CD14-positive monocyte (primary cell): ENCODE data around the gene PTTG1IP. TPM values are rescaled to one million over a fixed set of nuclear protein-coding genes. Genes with fewer than 3 reads are reported as not detected.

Experiments
- DNase-seq, 3 donors: peaks; one replicate each; pipeline ENCODE4 v3.0.0-alpha.2; 2011 to 2022
- H2AFZ ChIP-seq: 2 replicates; pipeline ENCODE4 v1.6.0; 2012; ENCODE audit warnings: mild to moderate bottlenecking, low read depth, low read length, inconsistent platforms; ENCODE audit not compliant: insufficient read depth, poor library complexity, severe bottlenecking
- H3K27ac ChIP-seq, 2 donors: 1 replicate in 1 of 2; 2 replicates in 1 of 2; pipeline ENCODE4 v1.5.1; 2012 to 2013; ENCODE audit warnings: low read length in 2 of 2, control low read depth in 1 of 2, inconsistent platforms in 1 of 2, low read depth in 1 of 2, mild to moderate bottlenecking in 1 of 2
- H3K27me3 ChIP-seq, 2 donors: one replicate each; pipeline versions ENCODE4 v1.6.0 to v1.6.1; 2011 to 2013; ENCODE audit warnings: low read length in 2 of 2; ENCODE audit not compliant: control insufficient read depth in 2 of 2, insufficient read depth in 2 of 2
- H3K36me3 ChIP-seq, 2 donors: replicated peaks in 1 of 2; 1 replicate in 1 of 2; 2 replicates in 1 of 2; pipeline versions ENCODE4 v1.5.1 to v1.6.1; 2012 to 2013; ENCODE audit warnings: low read length in 2 of 2, control low read depth in 1 of 2, inconsistent platforms in 1 of 2, mild to moderate bottlenecking in 1 of 2; ENCODE audit not compliant: insufficient read depth in 2 of 2, control insufficient read depth in 1 of 2
- H3K4me1 ChIP-seq, 2 donors: 1 replicate in 1 of 2; 2 replicates in 1 of 2; pipeline versions ENCODE4 v1.5.1 to v1.6.1; 2012 to 2013; ENCODE audit warnings: low read length in 2 of 2, control low read depth in 1 of 2, inconsistent platforms in 1 of 2, mild to moderate bottlenecking in 1 of 2, moderate library complexity in 1 of 2; ENCODE audit not compliant: insufficient read depth in 2 of 2, control insufficient read depth in 1 of 2
- H3K4me2 ChIP-seq: replicated peaks from 2 replicates; pipeline ENCODE3; 2012; ENCODE audit warnings: low read length, moderate library complexity, mild to moderate bottlenecking; ENCODE audit not compliant: poor library complexity, severe bottlenecking; ENCODE audit errors: extremely low read depth
- H3K4me3 ChIP-seq, 3 experiments: fragments of 200-600 bp in 1 of 3; sonication (generic) in 1 of 3; replicated peaks in 1 of 3; 1 replicate in 2 of 3; 2 replicates in 1 of 3; pipeline ENCODE4 v1.5.1; 2011 to 2013; ENCODE audit warnings: low read length in 3 of 3, mild to moderate bottlenecking in 3 of 3, control low read depth in 2 of 3, low read depth in 2 of 3, inconsistent platforms in 1 of 3, moderate library complexity in 1 of 3
- H3K79me2 ChIP-seq: 2 replicates; pipeline ENCODE4 v1.6.0; 2012; ENCODE audit warnings: mild to moderate bottlenecking, control low read depth, inconsistent platforms, low read length, moderate library complexity; ENCODE audit not compliant: insufficient read depth
- H3K9ac ChIP-seq: 2 replicates; pipeline ENCODE4 v1.6.0; 2017; ENCODE audit warnings: low read length, mild to moderate bottlenecking; ENCODE audit not compliant: insufficient read depth, poor library complexity, severe bottlenecking
- H3K9me3 ChIP-seq, 2 donors: replicated peaks in 1 of 2; 1 replicate in 1 of 2; 2 replicates in 1 of 2; pipeline versions ENCODE4 v1.5.1 to v1.6.1; 2012 to 2013; ENCODE audit warnings: low read length in 2 of 2, control low read depth in 1 of 2; ENCODE audit not compliant: control insufficient read depth in 1 of 2, insufficient read depth in 1 of 2
- H4K20me1 ChIP-seq: 2 replicates; pipeline ENCODE4 v1.6.0; 2012; ENCODE audit warnings: mild to moderate bottlenecking, low read length, control low read depth, moderate library complexity; ENCODE audit not compliant: insufficient read depth
- H3K27ac Mint-ChIP-seq, 7 donors: one replicate each; pipeline ENCODE4 v1.8.0; 2020; ENCODE audit warnings: mild to moderate bottlenecking in 7 of 7, mixed read lengths in 7 of 7, moderate library complexity in 6 of 7, inconsistent platforms in 2 of 7
- H3K27me3 Mint-ChIP-seq, 3 donors: one replicate each; pipeline ENCODE4 v1.8.0; 2021 to 2022; ENCODE audit warnings: low read depth in 3 of 3, mild to moderate bottlenecking in 3 of 3, mixed read lengths in 3 of 3, moderate library complexity in 3 of 3, inconsistent platforms in 1 of 3
- H3K36me3 Mint-ChIP-seq, 2 donors: one replicate each; pipeline ENCODE4 v1.8.0; 2020; ENCODE audit warnings: mixed read lengths in 2 of 2, inconsistent platforms in 1 of 2, mild to moderate bottlenecking in 1 of 2
- H3K4me1 Mint-ChIP-seq: one replicate; pipeline ENCODE4 v1.8.0; 2020; ENCODE audit warnings: mild to moderate bottlenecking, mixed read lengths
- H3K4me3 Mint-ChIP-seq, 2 donors: one replicate each; pipeline ENCODE4 v1.8.0; 2020; ENCODE audit warnings: mild to moderate bottlenecking in 2 of 2, mixed read lengths in 2 of 2, moderate library complexity in 1 of 2
- H3K9me3 Mint-ChIP-seq, 7 donors: one replicate each; pipeline ENCODE4 v1.8.0; 2020 to 2022; ENCODE audit warnings: mixed read lengths in 7 of 7, mild to moderate bottlenecking in 6 of 7, moderate library complexity in 6 of 7, inconsistent platforms in 2 of 7
- WGBS: methylation state at CpG from one replicate; pipeline ENCODE4 v1.1.5; 2013; ENCODE audit warnings: missing lambda C conversion rate; ENCODE audit not compliant: insufficient coverage; 5-methylcytosine and 5-hydroxymethylcytosine counted together
- intact Hi-C, 2 donors: fragments of 100-400 bp; cut with micrococcal nuclease; formaldehyde crosslinking; loops; one replicate each; pipeline versions ENCODE4 v1.15.0 to v1.15.1; 2023
- polyA plus RNA-seq, 3 donors: library from polyadenylated mRNA; depleted of rRNA in 1 of 3; unstranded in 2 of 3; stranded (reverse) in 1 of 3; fragments of 300-500 nt in 2 of 3; fragments of >200 nt in 1 of 3; fragmentation: Illumina TruSeq in 2 of 3; gene quantifications; 1 replicate in 2 of 3; 2 replicates in 1 of 3; pipeline ENCODE4 v1.2.3, GENCODE V29; 2012 to 2021
- TF ChIP-seq, protein P1 (sequence below): fragments of 200-600 bp; IDR thresholded peaks from one replicate; pipeline ENCODE4 v1.8.0; 2022; ENCODE audit warnings: antibody characterized with exemption, mild to moderate bottlenecking

The PTTG1IP gene
- polyA plus RNA-seq, 3 donors: 118 to 238 (median 206) TPM

DNA sequence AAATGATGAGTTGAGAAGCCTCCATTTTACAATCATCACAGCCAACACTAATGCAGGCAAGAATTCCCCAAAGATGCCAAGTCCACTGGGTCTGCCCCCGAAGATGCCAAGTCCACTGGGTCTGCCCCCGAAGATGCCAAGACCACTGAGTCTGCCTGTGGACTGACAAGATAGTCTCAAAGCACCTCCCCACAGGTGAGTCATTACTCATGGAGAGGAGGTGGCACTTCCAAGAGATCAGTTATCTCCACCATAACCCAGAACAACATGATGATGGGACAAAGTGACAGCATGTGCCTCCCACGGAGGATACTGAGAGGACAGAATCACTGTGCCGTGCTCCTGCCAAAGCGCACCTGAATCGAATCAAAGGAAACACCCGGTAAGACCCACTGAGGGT lies 4.8 kb downstream of the PTTG1IP start:
- TF ChIP-seq, protein P1, sequence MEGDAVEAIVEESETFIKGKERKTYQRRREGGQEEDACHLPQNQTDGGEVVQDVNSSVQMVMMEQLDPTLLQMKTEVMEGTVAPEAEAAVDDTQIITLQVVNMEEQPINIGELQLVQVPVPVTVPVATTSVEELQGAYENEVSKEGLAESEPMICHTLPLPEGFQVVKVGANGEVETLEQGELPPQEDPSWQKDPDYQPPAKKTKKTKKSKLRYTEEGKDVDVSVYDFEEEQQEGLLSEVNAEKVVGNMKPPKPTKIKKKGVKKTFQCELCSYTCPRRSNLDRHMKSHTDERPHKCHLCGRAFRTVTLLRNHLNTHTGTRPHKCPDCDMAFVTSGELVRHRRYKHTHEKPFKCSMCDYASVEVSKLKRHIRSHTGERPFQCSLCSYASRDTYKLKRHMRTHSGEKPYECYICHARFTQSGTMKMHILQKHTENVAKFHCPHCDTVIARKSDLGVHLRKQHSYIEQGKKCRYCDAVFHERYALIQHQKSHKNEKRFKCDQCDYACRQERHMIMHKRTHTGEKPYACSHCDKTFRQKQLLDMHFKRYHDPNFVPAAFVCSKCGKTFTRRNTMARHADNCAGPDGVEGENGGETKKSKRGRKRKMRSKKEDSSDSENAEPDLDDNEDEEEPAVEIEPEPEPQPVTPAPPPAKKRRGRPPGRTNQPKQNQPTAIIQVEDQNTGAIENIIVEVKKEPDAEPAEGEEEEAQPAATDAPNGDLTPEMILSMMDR: no peak
- Histone ChIP-seq H3K4me2 (peak overlapping the region; percentile 17), H3K27me3 (no peaks in the 10 kb centered on the region), H3K27ac (peak overlapping the region; percentile 2 to 50), H2AFZ (no peak overlapping the region), H4K20me1 (peaks cover 94% of the 10 kb centered on the region), H3K9me3 (no peaks in the 10 kb centered on the region), H3K4me1 (peaks cover 77 to 80% of the 10 kb centered on the region in 2 donors), H3K9ac (no peak overlapping the region), H3K4me3 (peak overlapping the region in 1 of 3 experiments; percentile 26), H3K79me2 (peaks cover 98% of the 10 kb centered on the region), H3K36me3 (peaks cover 11 to 31% of the 10 kb centered on the region in 2 donors)
- DNase-seq: no peak
- intact Hi-C loops: loop anchor here in 1 of 2 donors (5.0 kb wide), 1 partner anchor 66 kb away; the partner anchor contains the start of gene UBE2G2
- Mint-ChIP-seq H3K36me3 (peaks cover 39 to 41% of the 10 kb centered on the region in 2 donors), H3K4me3 (peak overlapping the region; percentile 56 to 59), H3K27me3 (no peaks in the 10 kb centered on the region), H3K9me3 (peaks cover 0 to 3% (median 0%) of the 10 kb centered on the region in 7 donors), H3K4me1 (peaks cover 80% of the 10 kb centered on the region), H3K27ac (peak overlapping the region; percentile 9 to 82 (median 77))
- 68% methylated on average over 5 of the region's 7 CpGs for WGBS

DNA sequence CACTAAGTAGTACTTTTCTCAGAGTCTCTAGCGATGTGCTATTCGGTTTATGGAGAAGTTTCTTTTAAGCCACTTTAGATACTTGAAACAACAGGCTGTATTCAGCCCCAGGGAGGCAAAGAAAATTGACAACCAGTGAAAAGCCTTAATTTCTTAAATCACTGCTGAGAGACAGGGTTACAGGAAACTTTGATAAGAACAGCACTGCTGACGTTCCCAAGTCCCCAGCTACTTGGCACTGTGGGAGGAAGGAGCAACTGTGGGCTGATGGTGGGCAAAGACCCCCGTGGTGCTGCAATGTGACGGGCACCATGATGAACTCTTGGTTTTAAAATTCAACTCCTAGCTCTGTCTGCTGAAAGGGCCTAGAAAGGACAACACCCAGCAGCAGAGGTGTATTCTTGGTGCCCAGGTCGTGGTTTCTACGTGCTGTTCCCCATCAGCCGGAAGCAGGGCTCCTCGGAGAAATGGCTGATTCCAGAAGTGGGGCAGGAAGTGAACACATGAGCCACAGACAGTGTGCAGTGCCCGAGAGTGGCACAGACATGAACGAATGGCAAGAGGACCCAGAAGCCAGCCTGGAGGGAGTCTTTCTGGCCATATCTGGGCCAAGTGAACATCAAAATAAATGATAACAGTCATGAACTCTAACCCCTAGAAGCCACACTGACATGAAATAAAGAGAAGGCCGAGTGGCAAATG lies 5.3 kb downstream of the PTTG1IP start:
- Histone ChIP-seq H3K9me3 (no peaks in the 10 kb centered on the region), H4K20me1 (peaks cover 100% of the 10 kb centered on the region), H3K9ac (no peak overlapping the region), H3K4me2 (peak overlapping the region; percentile 17), H3K36me3 (peaks cover 17 to 36% of the 10 kb centered on the region in 2 donors), H3K4me1 (peaks cover 77 to 80% of the 10 kb centered on the region in 2 donors), H2AFZ (no peak overlapping the region), H3K4me3 (peak overlapping the region in 1 of 3 experiments; percentile 26), H3K27me3 (no peaks in the 10 kb centered on the region), H3K27ac (peak overlapping the region; percentile 2 to 50), H3K79me2 (peaks cover 100% of the 10 kb centered on the region)
- TF ChIP-seq, protein P1: no peak
- H3K27me3 Mint-ChIP-seq: no peaks in the 10 kb centered on the region
- peak in 1 of 3 donors; percentile 42 for DNase-seq
- peaks cover 84% of the 10 kb centered on the region for H3K4me1 Mint-ChIP-seq
- peaks cover 0 to 3% (median 0%) of the 10 kb centered on the region in 7 donors for H3K9me3 Mint-ChIP-seq
- H3K27ac Mint-ChIP-seq: peak overlapping the region; percentile 8 to 82 (median 70)
- intact Hi-C loops: loop anchor here in 1 of 2 donors (5.0 kb wide), 1 partner anchor 66 kb away; the partner anchor contains the start of gene UBE2G2
- H3K36me3 Mint-ChIP-seq: peaks cover 44 to 46% of the 10 kb centered on the region in 2 donors
- 19% methylated on average over 9 of the region's 12 CpGs for WGBS
- peak overlapping the region; percentile 56 to 59 for H3K4me3 Mint-ChIP-seq
